Stimulated activated CD4-positive, alpha-beta T cell treated with anti-CD3 and anti-CD28 coated beads, Interleukin-2, amount 100 ng/mL, for 24 hours (primary cell): ENCODE measurements around the gene DAZ4.
"Not testable (repeated sequence)": the region's sequence is repeated elsewhere in the genome, so short reads cannot be mapped to it uniquely, and the experiment has no call there.

ENCODE experiments used
- DNase-seq, 2 donors: peaks; one replicate each; pipeline ENCODE4 v3.0.0-alpha.2; 2020

DAZ4 gene, protein sequence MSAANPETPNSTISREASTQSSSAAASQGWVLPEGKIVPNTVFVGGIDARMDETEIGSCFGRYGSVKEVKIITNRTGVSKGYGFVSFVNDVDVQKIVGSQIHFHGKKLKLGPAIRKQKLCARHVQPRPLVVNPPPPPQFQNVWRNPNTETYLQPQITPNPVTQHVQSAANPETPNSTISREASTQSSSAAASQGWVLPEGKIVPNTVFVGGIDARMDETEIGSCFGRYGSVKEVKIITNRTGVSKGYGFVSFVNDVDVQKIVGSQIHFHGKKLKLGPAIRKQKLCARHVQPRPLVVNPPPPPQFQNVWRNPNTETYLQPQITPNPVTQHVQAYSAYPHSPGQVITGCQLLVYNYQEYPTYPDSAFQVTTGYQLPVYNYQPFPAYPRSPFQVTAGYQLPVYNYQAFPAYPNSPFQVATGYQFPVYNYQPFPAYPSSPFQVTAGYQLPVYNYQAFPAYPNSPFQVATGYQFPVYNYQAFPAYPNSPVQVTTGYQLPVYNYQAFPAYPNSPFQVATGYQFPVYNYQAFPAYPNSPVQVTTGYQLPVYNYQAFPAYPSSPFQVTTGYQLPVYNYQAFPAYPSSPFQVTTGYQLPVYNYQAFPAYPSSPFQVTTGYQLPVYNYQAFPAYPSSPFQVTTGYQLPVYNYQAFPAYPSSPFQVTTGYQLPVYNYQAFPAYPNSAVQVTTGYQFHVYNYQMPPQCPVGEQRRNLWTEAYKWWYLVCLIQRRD

DNA sequence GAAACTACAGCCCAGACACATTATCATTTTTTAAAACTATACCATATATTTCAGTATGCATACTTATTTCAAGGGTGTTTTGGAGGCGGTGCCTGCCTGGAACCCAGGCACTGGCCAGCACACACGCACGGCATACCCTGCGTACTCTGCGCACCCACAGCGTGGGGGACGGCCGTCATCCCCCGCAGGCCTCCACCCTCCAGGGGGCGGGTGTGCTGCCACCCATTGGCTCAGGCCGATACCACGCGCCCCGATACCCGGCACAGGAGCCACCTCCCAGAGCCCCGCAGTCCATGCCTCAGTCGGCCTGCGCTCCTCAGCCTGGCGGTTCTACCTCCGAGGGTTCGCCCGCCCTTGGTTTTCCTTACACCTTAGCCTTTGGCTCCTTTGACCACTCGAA, at the start of gene DAZ4:
DAZ4 (plus strand) TSS at position 301 of the 400 bp plus-strand sequence. CDS start 208 bp downstream, outside the sequence.
- DNase-seq = not testable (repeated sequence)

DNA sequence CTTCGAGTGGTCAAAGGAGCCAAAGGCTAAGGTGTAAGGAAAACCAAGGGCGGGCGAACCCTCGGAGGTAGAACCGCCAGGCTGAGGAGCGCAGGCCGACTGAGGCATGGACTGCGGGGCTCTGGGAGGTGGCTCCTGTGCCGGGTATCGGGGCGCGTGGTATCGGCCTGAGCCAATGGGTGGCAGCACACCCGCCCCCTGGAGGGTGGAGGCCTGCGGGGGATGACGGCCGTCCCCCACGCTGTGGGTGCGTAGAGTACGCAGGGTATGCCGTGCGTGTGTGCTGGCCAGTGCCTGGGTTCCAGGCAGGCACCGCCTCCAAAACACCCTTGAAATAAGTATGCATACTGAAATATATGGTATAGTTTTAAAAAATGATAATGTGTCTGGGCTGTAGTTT, 20.4 kb upstream of the DAZ4 start, which contains the start of gene DAZ3:
DAZ3 (minus strand) TSS at position 101 of the 400 bp plus-strand sequence. CDS start 208 bp downstream, outside the sequence.
- DNase-seq = not testable (repeated sequence)

DNA sequence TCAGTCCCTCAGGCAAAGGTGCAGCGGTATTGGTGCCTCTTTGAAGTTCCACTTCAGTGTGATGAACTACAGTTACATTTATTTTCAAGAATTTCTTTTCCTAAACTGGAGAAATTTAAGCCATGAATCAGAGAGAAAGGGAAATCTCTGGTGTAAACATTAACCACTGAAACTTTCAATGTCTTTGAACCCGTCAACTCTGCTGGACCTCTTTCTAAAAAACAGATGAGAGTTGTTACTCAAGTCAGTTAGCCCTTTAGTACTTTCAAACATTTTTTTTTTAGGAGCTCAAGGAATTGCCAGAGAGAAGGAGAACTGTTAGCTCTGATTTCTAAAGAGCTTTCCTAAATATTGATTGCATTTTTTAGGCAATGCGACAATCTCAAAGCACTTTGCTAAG, 11.9 kb upstream of the DAZ4 start:
- not testable (repeated sequence) for DNase-seq

DNA sequence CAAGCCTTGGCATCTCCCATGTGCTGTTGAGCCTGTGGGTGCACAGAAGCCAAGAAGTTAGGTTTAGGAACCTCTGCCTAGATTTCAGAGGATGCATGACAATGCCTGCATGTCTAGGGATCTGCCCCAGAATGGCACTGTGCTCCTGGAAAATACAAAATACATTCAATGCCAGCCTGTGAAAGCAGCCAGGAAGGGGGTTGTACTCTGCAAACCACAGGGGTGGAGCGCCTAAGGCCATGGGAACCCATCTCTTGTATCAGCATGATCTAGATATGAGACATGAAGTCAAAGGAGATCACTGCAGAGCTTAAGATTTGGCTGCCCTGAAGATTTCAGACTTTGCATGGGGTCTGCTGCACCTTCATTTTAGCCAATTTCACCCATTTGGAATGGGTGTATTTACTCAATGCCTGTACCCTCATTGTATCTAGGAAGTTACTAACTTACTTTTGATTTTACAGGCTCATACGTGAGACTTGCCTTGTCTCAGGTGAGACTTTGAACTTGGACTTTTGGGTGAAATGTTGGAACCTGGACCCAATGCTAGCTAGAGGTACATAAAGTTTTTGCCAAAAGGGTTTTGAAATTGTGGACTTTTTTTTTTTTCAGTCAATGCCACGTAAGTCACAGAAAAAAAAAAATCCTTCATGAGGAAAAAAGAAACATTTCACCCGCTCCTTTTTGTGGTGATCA, 9.4 kb upstream of the DAZ4 start:
- not testable (repeated sequence) for DNase-seq

DNA sequence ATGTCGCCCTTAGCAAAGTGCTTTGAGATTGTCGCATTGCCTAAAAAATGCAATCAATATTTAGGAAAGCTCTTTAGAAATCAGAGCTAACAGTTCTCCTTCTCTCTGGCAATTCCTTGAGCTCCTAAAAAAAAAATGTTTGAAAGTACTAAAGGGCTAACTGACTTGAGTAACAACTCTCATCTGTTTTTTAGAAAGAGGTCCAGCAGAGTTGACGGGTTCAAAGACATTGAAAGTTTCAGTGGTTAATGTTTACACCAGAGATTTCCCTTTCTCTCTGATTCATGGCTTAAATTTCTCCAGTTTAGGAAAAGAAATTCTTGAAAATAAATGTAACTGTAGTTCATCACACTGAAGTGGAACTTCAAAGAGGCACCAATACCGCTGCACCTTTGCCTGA, 8.7 kb upstream of the DAZ4 start:
- DNase-seq = not testable (repeated sequence)
